Ovary (tissue), 9 donors: ENCODE results near the gene SDC4. TPM values are rescaled to one million over a fixed set of nuclear protein-coding genes. Genes with fewer than 3 reads are reported as not detected.

Experiments
- DNase-seq, 5 donors: peaks; one replicate each; pipeline ENCODE4 v3.0.0-alpha.2; 2019 to 2020
- H3K27ac ChIP-seq, 2 donors: fragments of 200-600 bp; one replicate each; pipeline versions ENCODE4 v1.5.1 to v1.8.0; 2019 to 2022
- H3K27me3 ChIP-seq: fragments of 200-600 bp; one replicate; pipeline ENCODE4 v1.8.0; 2022
- H3K36me3 ChIP-seq: fragments of 200-600 bp; sonication (generic); one replicate; pipeline ENCODE4 v1.5.1; 2019
- H3K4me1 ChIP-seq: one replicate; pipeline ENCODE4 v1.8.1; 2013; ENCODE audit warnings: mild to moderate bottlenecking, moderate library complexity; ENCODE audit not compliant: insufficient read depth
- H3K4me3 ChIP-seq: fragments of 200-600 bp; sonication (generic); one replicate; pipeline ENCODE4 v1.5.1; 2017
- H3K9me3 ChIP-seq, 2 donors: fragments of 200-600 bp in 1 of 2; sonication (generic) in 1 of 2; one replicate each; pipeline versions ENCODE4 v1.5.1 to v1.8.1; 2013 to 2019; ENCODE audit warnings: mild to moderate bottlenecking in 1 of 2, moderate library complexity in 1 of 2
- CTCF ChIP-seq, 3 donors: fragments of 450-650 bp in 2 of 3; fragments of 200-600 bp in 1 of 3; IDR thresholded peaks; one replicate each; pipeline versions ENCODE4 v1.5.1 to v1.8.0; 2016 to 2022; ENCODE audit warnings: antibody characterized with exemption in 3 of 3, mild to moderate bottlenecking in 1 of 3
- EP300 ChIP-seq: sonication (generic); formaldehyde crosslinking; IDR thresholded peaks from one replicate; pipeline ENCODE4 v1.6.1; 2017; ENCODE audit warnings: antibody characterized with exemption
- POLR2A ChIP-seq: fragments of 450-650 bp; IDR thresholded peaks from one replicate; pipeline ENCODE4 v1.6.1; 2017; ENCODE audit warnings: antibody characterized with exemption, mild to moderate bottlenecking, moderate library complexity
- WGBS, 3 donors: extraction: QIAGEN DNeasy Blood & Tissue Kit in 1 of 3; methylation state at CpG; one replicate each; pipeline versions ENCODE4 v1.1.5 to v1.1.7; 2013 to 2017; 5-methylcytosine and 5-hydroxymethylcytosine counted together
- intact Hi-C, 4 donors: fragments of 100-400 bp; cut with DNase I; formaldehyde crosslinking; loops; one replicate each; pipeline versions ENCODE4 v1.11.0 to v1.15.1; 2022 to 2023
- polyA plus RNA-seq, 2 donors: library from polyadenylated mRNA; stranded (reverse); fragments of 200-250 nt in 1 of 2; fragments of 350-450 nt in 1 of 2; fragmentation: Illumina TruSeq in 1 of 2; extraction: RNeasy Lipid Tissue Mini Kit (QIAGEN cat#74804) in 1 of 2; gene quantifications; one replicate each; pipeline ENCODE4 v1.2.3, GENCODE V29; 2013 to 2014
- total RNA-seq, 7 donors: library from RNA; depleted of rRNA in 2 of 7; stranded (reverse); fragments of >200 nt in 2 of 7; fragmentation: NEBNext Ultra II Directional in 3 of 7; extraction: Animal tissue kit (Norgen Biotek cat#: 25700) in 3 of 7; gene quantifications; one replicate each; pipeline versions ENCODE4 v1.1.0 to v1.2.4, GENCODE V29; 2016 to 2023
- donor health status: DM: no; HTN: no; CAD: no; lungs with moderate emphysema.
- donor health status: DM: no; HTN: no; CAD: no.
- donor health status: Bipolar disorder and iron deficiency.
- donor health status: DM: yes; HTN: yes; CAD: no.
- donor health status: DM: no; HTN: no; CAD: no.
- donor health status: DM: yes; HTN: yes; CAD: no.

SDC4 gene
- total and polyA plus RNA-seq, 9 donors, result 12.9 to 269 (median 45.9) TPM

- no peaks in the 10 kb centered on the region for H3K27me3 ChIP-seq
- no peak overlapping the region for H3K27ac ChIP-seq
- peaks cover 26% of the 10 kb centered on the region for H3K4me1 ChIP-seq
- H3K9me3 ChIP-seq, result no peaks in the 10 kb centered on the region
- WGBS, 3 donors, result 83 to 85% (median 84%) methylated on average over 11 of the region's 11 CpGs
- no peak overlapping the region for H3K4me3 ChIP-seq
- TF ChIP-seq EP300 (no peak), POLR2A (no peak), CTCF (IDR thresholded peaks at IDR 0.05) (no peak)
- H3K36me3 ChIP-seq, result no peaks in the 10 kb centered on the region
- no peak for DNase-seq
- intact Hi-C loops, result no loop called here
Observed at GRCh38 chr20:45338121-45339030, 9.8 kb downstream of the SDC4 start.

- WGBS, 3 donors, result 7 to 10% (median 9%) methylated on average over 13 to 15 of the region's 15 CpGs
- peak overlapping the region in 1 of 2 donors; percentile 6 for H3K27ac ChIP-seq
- H3K4me3 ChIP-seq, result no peak overlapping the region
- H3K9me3 ChIP-seq, result no peaks in the 10 kb centered on the region
- peaks cover 23% of the 10 kb centered on the region for H3K4me1 ChIP-seq
- TF ChIP-seq CTCF (IDR thresholded peaks at IDR 0.05) (no peak), EP300 (no peak), POLR2A (no peak)
- peak; percentile 38 to 73 (median 63) for DNase-seq
- no peaks in the 10 kb centered on the region for H3K36me3 ChIP-seq
- H3K27me3 ChIP-seq, result no peaks in the 10 kb centered on the region
- intact Hi-C loops, result no loop called here
Observed at GRCh38 chr20:45337367-45338120, 10.7 kb downstream of the SDC4 start.

- intact Hi-C loops, result no loop called here
- TF ChIP-seq POLR2A (no peak), EP300 (no peak), CTCF (IDR thresholded peaks at IDR 0.05) (no peak)
- H3K4me1 ChIP-seq, result peaks cover 16% of the 10 kb centered on the region
- no peak for DNase-seq
- H3K4me3 ChIP-seq, result no peak overlapping the region
- H3K27ac ChIP-seq, result peak overlapping the region in 1 of 2 donors; percentile 6
- no peaks in the 10 kb centered on the region for H3K9me3 ChIP-seq
- no peaks in the 10 kb centered on the region for H3K36me3 ChIP-seq
- no peaks in the 10 kb centered on the region for H3K27me3 ChIP-seq
- WGBS, 3 donors, result 56 to 73% (median 63%) methylated on average over 11 of the region's 11 CpGs
Observed at GRCh38 chr20:45336530-45337366, 11.5 kb downstream of the SDC4 start.

- Histone ChIP-seq H3K4me1 (no peaks in the 10 kb centered on the region), H3K36me3 (no peaks in the 10 kb centered on the region), H3K27me3 (no peaks in the 10 kb centered on the region), H3K27ac (no peak overlapping the region), H3K4me3 (no peak overlapping the region), H3K9me3 (no peaks in the 10 kb centered on the region)
- no peak for DNase-seq
- intact Hi-C loops, result no loop called here
- 91 to 96% (median 94%) methylated on average over 3 of the region's 3 CpGs for WGBS, 3 donors
- TF ChIP-seq EP300 (no peak), POLR2A (no peak), CTCF (IDR thresholded peaks at IDR 0.05) (no peak)
Observed at GRCh38 chr20:45330476-45330875, 17.7 kb downstream of the SDC4 start.
